Measurements from ENCODE around the gene CRYBG2. TPM values are rescaled to one million over a fixed set of nuclear protein-coding genes. Genes with fewer than 3 reads are reported as not detected.
A peak's percentile ranks its signal among the peaks of the same experiment; 100 is the strongest.

The CRYBG2 gene
- polyA plus RNA-seq, 3 donors: 0.52 TPM; not detected in 2

- Histone ChIP-seq H3K36me3 (replicated peaks in 1 of 2; ENCODE audit: control insufficient read depth in 1 of 2, insufficient read depth in 2 of 2, low read length in 2 of 2) (no peaks in the 10 kb centered on the region), H2AFZ (ENCODE audit: insufficient read depth, low read depth, low read length, poor library complexity, severe bottlenecking) (no peak overlapping the region), H3K4me2 (replicated peaks; ENCODE audit: extremely low read depth, low read length, poor library complexity, severe bottlenecking) (peak overlapping the region; percentile 97), H3K27me3 (ENCODE audit: control insufficient read depth in 2 of 2, insufficient read depth in 2 of 2, low read length in 2 of 2) (peaks cover 0 to 25% of the 10 kb centered on the region in 2 donors), H3K27ac (ENCODE audit: low read depth in 1 of 2, low read length in 2 of 2) (no peak overlapping the region), H3K9ac (ENCODE audit: insufficient read depth, low read length, poor library complexity, severe bottlenecking) (no peak overlapping the region), H3K9me3 (replicated peaks in 1 of 2; ENCODE audit: control insufficient read depth in 1 of 2, insufficient read depth in 1 of 2, low read length in 2 of 2) (no peaks in the 10 kb centered on the region), H3K4me1 (ENCODE audit: control insufficient read depth in 1 of 2, insufficient read depth in 2 of 2, low read length in 2 of 2) (peaks cover 24 to 29% of the 10 kb centered on the region in 2 donors), H3K79me2 (ENCODE audit: insufficient read depth, low read length) (no peaks in the 10 kb centered on the region), H4K20me1 (ENCODE audit: insufficient read depth, low read length) (no peaks in the 10 kb centered on the region), H3K4me3 (replicated peaks in 1 of 3; ENCODE audit: low read depth in 2 of 3, low read length in 3 of 3) (no peak overlapping the region)
- peaks cover 15 to 51% (median 27%) of the 10 kb centered on the region in 3 donors for H3K27me3 Mint-ChIP-seq (ENCODE audit: low read depth in 3 of 3)
- peaks cover 0 to 3% (median 0%) of the 10 kb centered on the region in 7 donors for H3K9me3 Mint-ChIP-seq
- intact Hi-C loops (cut with micrococcal nuclease): no loop called here
- no peak for DNase-seq
- H3K4me1 Mint-ChIP-seq: peaks cover 22% of the 10 kb centered on the region
- no peaks in the 10 kb centered on the region for H3K36me3 Mint-ChIP-seq
- H3K4me3 Mint-ChIP-seq: peak overlapping the region in 1 of 2 donors; percentile 69
- peak overlapping the region in 1 of 7 donors; percentile 50 for H3K27ac Mint-ChIP-seq
- TF ChIP-seq, protein P1, sequence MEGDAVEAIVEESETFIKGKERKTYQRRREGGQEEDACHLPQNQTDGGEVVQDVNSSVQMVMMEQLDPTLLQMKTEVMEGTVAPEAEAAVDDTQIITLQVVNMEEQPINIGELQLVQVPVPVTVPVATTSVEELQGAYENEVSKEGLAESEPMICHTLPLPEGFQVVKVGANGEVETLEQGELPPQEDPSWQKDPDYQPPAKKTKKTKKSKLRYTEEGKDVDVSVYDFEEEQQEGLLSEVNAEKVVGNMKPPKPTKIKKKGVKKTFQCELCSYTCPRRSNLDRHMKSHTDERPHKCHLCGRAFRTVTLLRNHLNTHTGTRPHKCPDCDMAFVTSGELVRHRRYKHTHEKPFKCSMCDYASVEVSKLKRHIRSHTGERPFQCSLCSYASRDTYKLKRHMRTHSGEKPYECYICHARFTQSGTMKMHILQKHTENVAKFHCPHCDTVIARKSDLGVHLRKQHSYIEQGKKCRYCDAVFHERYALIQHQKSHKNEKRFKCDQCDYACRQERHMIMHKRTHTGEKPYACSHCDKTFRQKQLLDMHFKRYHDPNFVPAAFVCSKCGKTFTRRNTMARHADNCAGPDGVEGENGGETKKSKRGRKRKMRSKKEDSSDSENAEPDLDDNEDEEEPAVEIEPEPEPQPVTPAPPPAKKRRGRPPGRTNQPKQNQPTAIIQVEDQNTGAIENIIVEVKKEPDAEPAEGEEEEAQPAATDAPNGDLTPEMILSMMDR (IDR thresholded peaks at IDR 0.05): no peak
- WGBS (ENCODE audit: insufficient coverage): no CpG with 5 or more reads among the region's 7 CpGs
Measured at GRCh38 chr1:26337206-26337535, 16.8 kb downstream of the CRYBG2 start.

GRCh38 chr1:26336477-26337205 is 17.3 kb downstream of the CRYBG2 start:
- H3K9me3 ChIP-seq (replicated peaks in 1 of 2; ENCODE audit: control insufficient read depth in 1 of 2, insufficient read depth in 1 of 2, low read length in 2 of 2): no peaks in the 10 kb centered on the region
- H3K79me2 ChIP-seq (ENCODE audit: insufficient read depth, low read length): no peaks in the 10 kb centered on the region
- peak in 1 of 3 donors; percentile 37 for DNase-seq
- Mint-ChIP-seq H3K4me3 (peak overlapping the region; percentile 93 to 99), H3K36me3 (no peaks in the 10 kb centered on the region), H3K4me1 (peaks cover 22% of the 10 kb centered on the region), H3K27me3 (ENCODE audit: low read depth in 3 of 3) (peaks cover 15 to 47% (median 27%) of the 10 kb centered on the region in 3 donors), H3K27ac (no peak overlapping the region), H3K9me3 (peaks cover 0 to 3% (median 0%) of the 10 kb centered on the region in 7 donors)
- WGBS (ENCODE audit: insufficient coverage): 9% methylated on average over 49 of the region's 52 CpGs
- H3K4me3 ChIP-seq (replicated peaks in 1 of 3; ENCODE audit: low read depth in 2 of 3, low read length in 3 of 3): peak overlapping the region; percentile 45 to 80 (median 56)
- H3K36me3 ChIP-seq (replicated peaks in 1 of 2; ENCODE audit: control insufficient read depth in 1 of 2, insufficient read depth in 2 of 2, low read length in 2 of 2): no peaks in the 10 kb centered on the region
- peak overlapping the region; percentile 89 for H2AFZ ChIP-seq (ENCODE audit: insufficient read depth, low read depth, low read length, poor library complexity, severe bottlenecking)
- TF ChIP-seq, protein P1 (IDR thresholded peaks at IDR 0.05): no peak
- H3K4me1 ChIP-seq (ENCODE audit: control insufficient read depth in 1 of 2, insufficient read depth in 2 of 2, low read length in 2 of 2): peaks cover 24 to 29% of the 10 kb centered on the region in 2 donors
- H4K20me1 ChIP-seq (ENCODE audit: insufficient read depth, low read length): no peaks in the 10 kb centered on the region
- H3K27ac ChIP-seq (ENCODE audit: low read depth in 1 of 2, low read length in 2 of 2): no peak overlapping the region
- peak overlapping the region; percentile 97 for H3K4me2 ChIP-seq (replicated peaks; ENCODE audit: extremely low read depth, low read length, poor library complexity, severe bottlenecking)
- peak overlapping the region; percentile 42 for H3K9ac ChIP-seq (ENCODE audit: insufficient read depth, low read length, poor library complexity, severe bottlenecking)
- H3K27me3 ChIP-seq (ENCODE audit: control insufficient read depth in 2 of 2, insufficient read depth in 2 of 2, low read length in 2 of 2): peaks cover 0 to 25% of the 10 kb centered on the region in 2 donors
- intact Hi-C loops (cut with micrococcal nuclease): no loop called here

All from CD14-positive monocyte (primary cell).